OCI-LY1 (cell line): ENCODE data around the gene TUBA4B.

Experiments
- EZH2 ChIP-seq: fragments of 200-600 bp; sonication (generic), shearing (Covaris generic); IDR thresholded peaks from 2 replicates; pipeline ENCODE4 v1.8.0; 2017; ENCODE audit warnings: borderline replicate concordance, mixed run types, mild to moderate bottlenecking, antibody characterized with exemption, low read length, moderate library complexity, mixed read lengths
- TF ChIP-seq, protein P1 (sequence below): fragments of 200-600 bp; sonication (generic), shearing (Covaris generic); IDR thresholded peaks from 2 replicates; pipeline ENCODE4 v1.5.1; 2017; ENCODE audit warnings: mild to moderate bottlenecking, antibody characterized with exemption, low read length, moderate library complexity, mixed read lengths

DNA sequence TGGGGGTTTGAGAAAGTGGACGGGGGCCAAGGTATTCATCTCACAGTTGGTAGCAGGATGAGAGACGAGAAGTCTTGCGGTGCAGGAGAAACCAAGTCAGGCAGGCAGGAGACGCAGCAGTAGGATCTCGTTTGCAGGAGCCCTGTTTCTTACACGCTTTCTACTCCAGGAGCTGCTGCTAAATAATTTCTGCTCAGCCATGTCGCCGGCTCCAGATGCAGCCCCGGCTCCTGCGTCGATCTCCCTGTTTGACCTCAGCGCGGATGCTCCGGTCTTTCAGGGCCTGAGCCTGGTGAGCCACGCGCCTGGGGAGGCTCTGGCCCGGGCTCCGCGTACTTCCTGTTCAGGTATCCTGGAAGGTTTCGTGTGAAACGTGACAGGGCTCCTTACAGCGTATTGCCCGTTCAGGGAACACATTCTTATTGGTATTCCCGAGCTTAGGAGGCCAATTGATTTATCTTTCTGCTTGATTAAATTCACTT is 22.9 kb upstream of the TUBA4B start:
- no peak for TF ChIP-seq EZH2
- TF ChIP-seq, protein P1, sequence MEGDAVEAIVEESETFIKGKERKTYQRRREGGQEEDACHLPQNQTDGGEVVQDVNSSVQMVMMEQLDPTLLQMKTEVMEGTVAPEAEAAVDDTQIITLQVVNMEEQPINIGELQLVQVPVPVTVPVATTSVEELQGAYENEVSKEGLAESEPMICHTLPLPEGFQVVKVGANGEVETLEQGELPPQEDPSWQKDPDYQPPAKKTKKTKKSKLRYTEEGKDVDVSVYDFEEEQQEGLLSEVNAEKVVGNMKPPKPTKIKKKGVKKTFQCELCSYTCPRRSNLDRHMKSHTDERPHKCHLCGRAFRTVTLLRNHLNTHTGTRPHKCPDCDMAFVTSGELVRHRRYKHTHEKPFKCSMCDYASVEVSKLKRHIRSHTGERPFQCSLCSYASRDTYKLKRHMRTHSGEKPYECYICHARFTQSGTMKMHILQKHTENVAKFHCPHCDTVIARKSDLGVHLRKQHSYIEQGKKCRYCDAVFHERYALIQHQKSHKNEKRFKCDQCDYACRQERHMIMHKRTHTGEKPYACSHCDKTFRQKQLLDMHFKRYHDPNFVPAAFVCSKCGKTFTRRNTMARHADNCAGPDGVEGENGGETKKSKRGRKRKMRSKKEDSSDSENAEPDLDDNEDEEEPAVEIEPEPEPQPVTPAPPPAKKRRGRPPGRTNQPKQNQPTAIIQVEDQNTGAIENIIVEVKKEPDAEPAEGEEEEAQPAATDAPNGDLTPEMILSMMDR: no peak
